ENCODE measurements around the gene SLC15A4. TPM values are rescaled to one million over a fixed set of nuclear protein-coding genes. Genes with fewer than 3 reads are reported as not detected.

Gene SLC15A4
- total RNA-seq, 2 donors from 2014 or later, result 116 to 165 TPM

DNA sequence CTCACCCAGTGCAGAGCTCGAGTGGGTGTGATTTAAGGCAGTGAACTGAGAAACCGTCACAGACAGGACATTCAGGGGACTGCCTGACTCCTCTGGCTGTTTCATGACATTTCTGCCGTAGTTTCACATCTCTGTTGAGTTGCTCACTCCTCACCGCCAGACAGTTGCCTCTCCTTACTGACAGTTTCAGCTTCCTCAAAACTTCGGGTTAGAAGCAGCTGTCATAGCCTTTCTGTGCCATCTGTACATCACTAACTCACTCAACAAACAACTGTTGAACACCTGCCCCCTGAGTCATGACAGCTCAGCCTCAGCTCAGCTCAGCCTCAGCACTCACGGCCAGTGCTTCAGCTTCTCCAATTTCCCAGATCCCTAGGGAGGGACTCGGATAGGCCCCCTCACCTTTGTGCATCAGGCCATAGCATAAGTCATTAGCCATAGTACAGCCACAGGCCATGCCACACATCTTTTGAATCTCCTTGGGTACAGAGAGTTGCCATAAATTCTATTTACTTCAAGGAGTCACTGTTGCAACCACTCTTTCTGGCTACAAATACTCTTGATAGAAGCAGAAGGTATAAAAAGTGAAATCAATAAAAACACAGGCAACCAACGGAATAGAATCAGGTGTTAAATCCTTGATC is 6.2 kb upstream of the SLC15A4 start:
- H3K27ac ChIP-seq, result no peak overlapping the region
- no peaks in the 10 kb centered on the region for H3K4me1 ChIP-seq (ENCODE audit: control insufficient read depth in 1 of 2, low read depth in 2 of 2)
- H3K4me3 ChIP-seq, result no peak overlapping the region
- no peak for TF ChIP-seq CTCF (IDR thresholded peaks at IDR 0.05)
- no peaks in the 10 kb centered on the region for H3K9me3 ChIP-seq
- H3K36me3 ChIP-seq, result no peaks in the 10 kb centered on the region
- ATAC-seq (ENCODE audit: insufficient number of reproducible peaks, low FRiP score, low read depth) (no peak), DNase-seq (ENCODE audit: low spot score) (no peak)
- no peaks in the 10 kb centered on the region for H3K27me3 ChIP-seq (replicated peaks; ENCODE audit: insufficient read depth)

- H3K27ac ChIP-seq, result no peak overlapping the region
- H3K4me1 ChIP-seq (ENCODE audit: control insufficient read depth in 1 of 2, low read depth in 2 of 2), result peaks cover 2 to 12% of the 10 kb centered on the region in 2 donors
- no peak for TF ChIP-seq CTCF (IDR thresholded peaks at IDR 0.05)
- ATAC-seq (ENCODE audit: insufficient number of reproducible peaks, low FRiP score, low read depth) (no peak), DNase-seq (ENCODE audit: low spot score) (no peak)
- no peak overlapping the region for H3K4me3 ChIP-seq
- no peaks in the 10 kb centered on the region for H3K9me3 ChIP-seq
- H3K36me3 ChIP-seq, result no peaks in the 10 kb centered on the region
- H3K27me3 ChIP-seq (replicated peaks; ENCODE audit: insufficient read depth), result no peaks in the 10 kb centered on the region
Measured at GRCh38 chr12:128827724-128828123, 4.0 kb upstream of the SLC15A4 start.

GRCh38 chr12:128825835-128826234 is 2.1 kb upstream of the SLC15A4 start:
- H3K27ac ChIP-seq, result no peak overlapping the region
- peaks cover 19 to 31% of the 10 kb centered on the region in 2 donors for H3K4me1 ChIP-seq (ENCODE audit: control insufficient read depth in 1 of 2, low read depth in 2 of 2)
- no peaks in the 10 kb centered on the region for H3K36me3 ChIP-seq
- ATAC-seq (ENCODE audit: insufficient number of reproducible peaks, low FRiP score, low read depth), result no peak
- no peaks in the 10 kb centered on the region for H3K9me3 ChIP-seq
- TF ChIP-seq CTCF (IDR thresholded peaks at IDR 0.05), result no peak
- H3K27me3 ChIP-seq (replicated peaks; ENCODE audit: insufficient read depth), result no peaks in the 10 kb centered on the region
- no peak overlapping the region for H3K4me3 ChIP-seq
- DNase-seq (ENCODE audit: low spot score), result no peak

DNA sequence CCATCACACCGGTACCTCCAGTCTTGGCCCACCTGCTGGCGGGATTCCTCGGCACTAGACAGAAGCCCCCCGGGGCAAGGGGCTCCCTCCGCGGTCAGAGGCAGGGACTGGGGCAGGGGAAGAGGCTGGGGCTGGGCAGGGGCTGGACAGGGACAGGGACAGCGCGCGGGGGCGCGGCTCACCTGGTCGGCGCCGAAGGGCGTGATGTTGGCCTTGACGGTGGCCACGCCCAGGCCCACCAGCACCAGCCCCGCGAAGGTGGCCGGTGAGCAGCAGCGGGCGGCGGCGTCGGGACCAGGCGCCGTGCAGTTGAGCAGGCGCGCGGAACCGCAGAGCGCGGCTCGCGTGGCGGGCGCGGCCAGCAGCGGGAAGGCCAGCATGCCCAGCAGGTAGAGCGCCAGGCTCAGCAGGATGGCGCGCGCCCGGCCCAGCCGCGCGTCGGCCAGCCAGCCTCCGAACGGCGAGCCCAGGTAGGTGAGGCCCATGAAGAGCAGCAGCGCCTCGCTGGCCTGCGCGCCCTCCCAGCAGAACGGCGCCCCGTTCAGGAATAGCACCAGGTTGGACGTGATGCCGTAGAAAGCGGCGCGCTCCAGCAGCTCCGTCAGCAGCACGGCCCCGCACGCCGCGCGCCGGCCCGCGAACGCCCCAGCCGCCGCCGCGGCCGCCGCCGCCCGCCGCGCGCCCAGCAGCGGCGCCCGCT is 392 bp downstream of the SLC15A4 start:
- no peaks in the 10 kb centered on the region for H3K9me3 ChIP-seq
- peak overlapping the region; percentile 87 to 96 for H3K27ac ChIP-seq
- peak overlapping the region; percentile 98 for H3K4me3 ChIP-seq
- H3K4me1 ChIP-seq (ENCODE audit: control insufficient read depth in 1 of 2, low read depth in 2 of 2), result peaks cover 28 to 56% of the 10 kb centered on the region in 2 donors
- H3K27me3 ChIP-seq (replicated peaks; ENCODE audit: insufficient read depth), result no peaks in the 10 kb centered on the region
- no peak for TF ChIP-seq CTCF (IDR thresholded peaks at IDR 0.05)
- no peaks in the 10 kb centered on the region for H3K36me3 ChIP-seq
- no peak for DNase-seq (ENCODE audit: low spot score)
- ATAC-seq (ENCODE audit: insufficient number of reproducible peaks, low FRiP score, low read depth), result no peak

DNA sequence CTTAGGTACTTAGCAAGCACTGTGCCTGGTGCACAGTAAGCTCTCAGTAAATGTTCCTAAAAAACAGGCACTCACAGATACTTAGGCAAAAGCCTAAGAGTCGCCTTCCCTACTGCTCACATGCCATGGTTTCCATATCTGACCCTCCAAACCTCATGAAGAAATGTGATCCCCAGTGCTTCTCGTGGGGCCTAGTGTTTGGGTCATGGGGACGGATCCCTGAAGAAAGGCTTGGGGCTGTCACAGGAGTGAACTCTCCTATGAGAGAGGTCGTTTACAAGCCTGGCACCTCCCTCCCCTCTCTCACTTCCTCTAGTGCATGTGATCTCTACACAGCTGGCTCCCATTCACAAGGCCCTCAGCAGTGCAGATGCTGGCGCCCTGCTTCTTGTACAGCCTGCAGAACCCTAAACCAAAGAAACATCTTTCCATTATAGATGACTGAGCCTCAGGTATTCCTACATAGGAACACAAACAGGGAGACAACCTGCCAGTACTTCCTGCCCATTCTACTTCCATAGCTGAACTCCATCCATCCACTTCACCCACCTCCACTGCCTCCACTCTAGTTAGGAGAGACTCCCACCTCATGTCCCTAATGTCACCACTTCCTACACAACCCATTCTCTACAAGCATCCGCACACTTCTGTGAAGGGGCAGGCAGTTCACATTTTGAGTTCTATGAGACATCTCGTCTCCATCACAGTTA is 2.9 kb downstream of the SLC15A4 start:
- ATAC-seq (ENCODE audit: insufficient number of reproducible peaks, low FRiP score, low read depth) (no peak), DNase-seq (ENCODE audit: low spot score) (no peak)
- H3K4me3 ChIP-seq, result no peak overlapping the region
- TF ChIP-seq CTCF (IDR thresholded peaks at IDR 0.05), result no peak
- H3K27me3 ChIP-seq (replicated peaks; ENCODE audit: insufficient read depth), result no peaks in the 10 kb centered on the region
- H3K27ac ChIP-seq, result peak overlapping the region; percentile 94 to 96
- no peaks in the 10 kb centered on the region for H3K36me3 ChIP-seq
- peaks cover 53 to 81% of the 10 kb centered on the region in 2 donors for H3K4me1 ChIP-seq (ENCODE audit: control insufficient read depth in 1 of 2, low read depth in 2 of 2)
- no peaks in the 10 kb centered on the region for H3K9me3 ChIP-seq
